Measurements from ENCODE around the gene PLCH2.

Gene PLCH2

GRCh38 chr1:2501041-2501819 is 25.1 kb downstream of the PLCH2 start:
- no peak for DNase-seq

- DNase-seq = no peak
Observed at GRCh38 chr1:2501820-2502119, 25.7 kb downstream of the PLCH2 start.

- no peak for DNase-seq
Observed at GRCh38 chr1:2502210-2502609, 26.1 kb downstream of the PLCH2 start.

GRCh38 chr1:2502661-2503553 is 26.8 kb downstream of the PLCH2 start:
- no peak for DNase-seq

- no peak for DNase-seq
Observed at GRCh38 chr1:2503554-2504224, 27.6 kb downstream of the PLCH2 start.

- peak in 1 of 3 experiments; percentile 15 for DNase-seq
Observed at GRCh38 chr1:2504225-2504948, 28.3 kb downstream of the PLCH2 start.

- DNase-seq = no peak
Observed at GRCh38 chr1:2504949-2505272, 28.8 kb downstream of the PLCH2 start.

- DNase-seq = no peak
Observed at GRCh38 chr1:2505461-2505994, 29.4 kb downstream of the PLCH2 start.

GRCh38 chr1:2506007-2506860 is 30.1 kb downstream of the PLCH2 start:
- DNase-seq = no peak

GRCh38 chr1:2506901-2507565 is 30.9 kb downstream of the PLCH2 start:
- no peak for DNase-seq

GRCh38 chr1:2507744-2508155 is 31.7 kb downstream of the PLCH2 start:
- no peak for DNase-seq

GRCh38 chr1:2508180-2508579 is 32.1 kb downstream of the PLCH2 start:
- DNase-seq = no peak

- no peak for DNase-seq
Observed at GRCh38 chr1:2508751-2509150, 32.7 kb downstream of the PLCH2 start.

GRCh38 chr1:2509589-2509988 is 33.5 kb downstream of the PLCH2 start:
- DNase-seq = no peak

- no peak for DNase-seq
Observed at GRCh38 chr1:2510366-2511155, 34.5 kb downstream of the PLCH2 start.

GRCh38 chr1:2512862-2513421 is 36.9 kb downstream of the PLCH2 start:
- no peak for DNase-seq

- no peak for DNase-seq
Observed at GRCh38 chr1:2513939-2514652, 38.0 kb downstream of the PLCH2 start.

GRCh38 chr1:2514863-2515762 is 39.0 kb downstream of the PLCH2 start:
- no peak for DNase-seq

- DNase-seq = no peak
Observed at GRCh38 chr1:2515763-2516080, 39.6 kb downstream of the PLCH2 start.
